ENCODE results near the gene TTC39C. TPM values are rescaled to one million over a fixed set of nuclear protein-coding genes. Genes with fewer than 3 reads are reported as not detected.

The TTC39C gene
- polyA plus RNA-seq, 2 of the 4 experiments (the other 2 are of a cell fraction): 8.7 to 18.4 TPM

GRCh38 chr18:24120676-24121075, 106.1 kb downstream of the TTC39C start:
- POLR2A ChIA-PET: interaction anchor here (1.3 kb wide), 1 partner anchor 18 kb away, joined by 5 read pairs; the partner anchor contains the start of gene CABYR
- FAIRE-seq: no peak
- CTCF ChIA-PET: interaction anchor here (1.1 kb wide), 1 partner anchor 13 kb away, joined by 4 read pairs; no protein-coding TSS in a partner anchor

GRCh38 chr18:24121625-24122024, 107.1 kb downstream of the TTC39C start:
- no peak for FAIRE-seq
- WGBS (ENCODE audit: missing lambda C conversion rate): 84% methylated on average over 2 of the region's 2 CpGs

More at GRCh38 chr18:24120676-24121075, 106.1 kb downstream of the TTC39C start:
- DNase-seq (ENCODE audit: low read depth in 1 of 2, low spot score in 1 of 2) (no peak), ATAC-seq (no peak)
- WGBS (ENCODE audit: missing lambda C conversion rate): 90% methylated on average over 4 of the region's 4 CpGs
- Histone ChIP-seq H3K27ac (no peak overlapping the region), H3K4me2 (no peak overlapping the region), H3K4me1 (no peaks in the 10 kb centered on the region), H3K4me3 (no peak overlapping the region), H3K9me3 (no peaks in the 10 kb centered on the region)
- TF ChIP-seq EP300 (IDR thresholded peaks at IDR 0.05) (no peak), BHLHE40 (IDR thresholded peaks at IDR 0.05; ENCODE audit: low read depth, low read length) (no peak), ZNF302 (CRISPR knock-in tag; IDR thresholded peaks at IDR 0.05) (no peak), RARB (CRISPR knock-in tag; IDR thresholded peaks at IDR 0.05) (no peak), SREBF2 (IDR thresholded peaks at IDR 0.05) (no peak), GATA3 (IDR thresholded peaks at IDR 0.05; ENCODE audit: borderline replicate concordance) (no peak), USF2 (IDR thresholded peaks at IDR 0.05) (no peak), ZSCAN20 (CRISPR knock-in tag; IDR thresholded peaks at IDR 0.05) (no peak), HOXA7 (CRISPR knock-in tag; IDR thresholded peaks at IDR 0.05) (no peak), ESRRA (IDR thresholded peaks at IDR 0.05; ENCODE audit: borderline replicate concordance, low read length) (no peak), FOXS1 (CRISPR knock-in tag; IDR thresholded peaks at IDR 0.05) (no peak), HEYL (CRISPR knock-in tag; IDR thresholded peaks at IDR 0.05) (no peak)
- TF ChIP-seq, protein P1, sequence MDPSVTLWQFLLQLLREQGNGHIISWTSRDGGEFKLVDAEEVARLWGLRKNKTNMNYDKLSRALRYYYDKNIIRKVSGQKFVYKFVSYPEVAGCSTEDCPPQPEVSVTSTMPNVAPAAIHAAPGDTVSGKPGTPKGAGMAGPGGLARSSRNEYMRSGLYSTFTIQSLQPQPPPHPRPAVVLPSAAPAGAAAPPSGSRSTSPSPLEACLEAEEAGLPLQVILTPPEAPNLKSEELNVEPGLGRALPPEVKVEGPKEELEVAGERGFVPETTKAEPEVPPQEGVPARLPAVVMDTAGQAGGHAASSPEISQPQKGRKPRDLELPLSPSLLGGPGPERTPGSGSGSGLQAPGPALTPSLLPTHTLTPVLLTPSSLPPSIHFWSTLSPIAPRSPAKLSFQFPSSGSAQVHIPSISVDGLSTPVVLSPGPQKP (IDR thresholded peaks at IDR 0.05; ENCODE audit: low read depth, low read length): no peak

DNA sequence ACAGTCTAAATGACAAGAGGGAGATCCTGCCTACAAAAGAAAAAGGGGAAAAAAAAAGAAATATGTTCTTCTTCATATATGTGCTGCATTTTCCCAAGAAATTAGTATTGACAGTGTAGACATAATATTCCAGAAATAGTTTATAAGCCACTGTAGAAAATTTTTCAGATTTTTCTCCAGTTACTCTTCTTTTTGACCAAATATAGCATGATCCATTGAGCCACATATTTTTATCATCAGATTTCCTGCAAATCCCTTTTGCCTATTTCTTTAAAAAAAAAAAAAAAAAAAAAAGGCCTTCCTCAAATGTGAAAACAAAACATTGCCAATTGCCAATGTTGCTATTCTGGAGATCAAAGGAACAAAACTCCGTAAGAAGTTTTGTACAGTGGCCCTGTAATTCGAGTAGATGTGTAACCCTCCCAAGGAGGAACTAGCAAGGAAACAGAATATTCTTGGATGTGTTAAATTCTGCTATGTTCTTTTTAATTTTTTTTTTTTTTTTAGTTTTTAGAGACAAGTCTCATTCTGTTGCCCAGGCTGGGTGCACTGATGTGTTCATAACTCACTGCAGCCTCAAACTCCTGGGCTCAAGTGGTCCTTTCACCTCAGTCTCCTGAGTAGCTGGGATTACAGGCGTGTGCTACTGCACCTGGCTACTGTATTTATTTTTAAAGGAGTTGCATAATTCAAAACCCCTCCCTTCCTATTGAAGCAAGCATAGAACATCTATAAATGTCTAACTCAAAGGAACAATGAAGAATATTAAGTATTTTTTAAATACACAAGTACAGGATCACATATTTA, 111.8 kb downstream of the TTC39C start:
- Histone ChIP-seq H3K4me1 (no peaks in the 10 kb centered on the region), H3K27ac (no peak overlapping the region), H3K4me3 (no peak overlapping the region), H3K4me2 (no peak overlapping the region), H3K9me3 (no peaks in the 10 kb centered on the region)
- TF ChIP-seq RARB (CRISPR knock-in tag; IDR thresholded peaks at IDR 0.05) (no peak), MYC (IDR thresholded peaks at IDR 0.05; ENCODE audit: borderline replicate concordance, low read length) (no peak), EP300 (IDR thresholded peaks at IDR 0.05) (no peak)
- TF ChIP-seq, protein P2, sequence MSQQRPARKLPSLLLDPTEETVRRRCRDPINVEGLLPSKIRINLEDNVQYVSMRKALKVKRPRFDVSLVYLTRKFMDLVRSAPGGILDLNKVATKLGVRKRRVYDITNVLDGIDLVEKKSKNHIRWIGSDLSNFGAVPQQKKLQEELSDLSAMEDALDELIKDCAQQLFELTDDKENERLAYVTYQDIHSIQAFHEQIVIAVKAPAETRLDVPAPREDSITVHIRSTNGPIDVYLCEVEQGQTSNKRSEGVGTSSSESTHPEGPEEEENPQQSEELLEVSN (IDR thresholded peaks at IDR 0.05; ENCODE audit: borderline replicate concordance, low read depth): no peak
- ATAC-seq: no peak
- 75% methylated on average over 3 of the region's 3 CpGs for WGBS (ENCODE audit: missing lambda C conversion rate)
- FAIRE-seq: no peak
- CTCF ChIA-PET: interaction anchor here (1.1 kb wide), 1 partner anchor 12 kb away, joined by 4 read pairs; the partner anchor contains the start of gene CABYR
- DNase-seq (ENCODE audit: low read depth in 1 of 2, low spot score in 1 of 2): no peak
- POLR2A ChIA-PET: no interaction called here

More at GRCh38 chr18:24121625-24122024, 107.1 kb downstream of the TTC39C start:
- ATAC-seq (no peak), DNase-seq (ENCODE audit: low read depth in 1 of 2, low spot score in 1 of 2) (no peak)
- Histone ChIP-seq H3K9me3 (no peaks in the 10 kb centered on the region), H3K27ac (no peak overlapping the region), H3K4me1 (no peaks in the 10 kb centered on the region), H3K4me2 (no peak overlapping the region), H3K4me3 (no peak overlapping the region)
- POLR2A ChIA-PET: interaction anchor here (1.3 kb wide), 1 partner anchor 17 kb away, joined by 5 read pairs; the partner anchor contains the start of gene CABYR
- CTCF ChIA-PET: no interaction called here
- TF ChIP-seq FOSB (CRISPR knock-in tag; IDR thresholded peaks at IDR 0.05) (no peak), NFE2L2 (conservative IDR thresholded peaks at IDR 0.05; ENCODE audit: low read length) (no peak), JUNB (IDR thresholded peaks at IDR 0.05) (no peak), NPAS2 (CRISPR knock-in tag; IDR thresholded peaks at IDR 0.05; ENCODE audit: borderline replicate concordance) (no peak), HOXB13 (CRISPR knock-in tag; IDR thresholded peaks at IDR 0.05; ENCODE audit: low read depth) (no peak), EHF (CRISPR knock-in tag; IDR thresholded peaks at IDR 0.05) (no peak), NR3C1 (IDR thresholded peaks at IDR 0.05) (no peak), SREBF2 (IDR thresholded peaks at IDR 0.05) (no peak), KDM5A (IDR thresholded peaks at IDR 0.05) (no peak)
